ENCODE results near the gene GHR.

GRCh38 chr5:42419294-42419693 lies 3.9 kb upstream of the GHR start:
- no peak for TF ChIP-seq CTCF (IDR thresholded peaks at IDR 0.05)
- no peak for TF ChIP-seq ZFX (IDR thresholded peaks at IDR 0.05; ENCODE audit: borderline replicate concordance)
